CD4-positive, alpha-beta T cell treated with Interleukin-15 for 1 hour (primary cell): ENCODE measurements around the gene STK31.
"Not testable (repeated sequence)": the region's sequence is repeated elsewhere in the genome, so short reads cannot be mapped to it uniquely, and the experiment has no call there.

Experiments
- DNase-seq: peaks from one replicate; pipeline ENCODE4 v3.0.0-alpha.2; 2020

The STK31 gene

GRCh38 chr7:23804707-23805106 lies 94.7 kb downstream of the STK31 start:
- DNase-seq = no peak

- no peak for DNase-seq
Observed at GRCh38 chr7:23808421-23808820, 98.4 kb downstream of the STK31 start.

GRCh38 chr7:23810099-23810498 lies 100.1 kb downstream of the STK31 start:
- DNase-seq = no peak

- DNase-seq = no peak
Observed at GRCh38 chr7:23811540-23811939, 101.5 kb downstream of the STK31 start.

GRCh38 chr7:23828125-23828524 lies 118.1 kb downstream of the STK31 start:
- not testable (repeated sequence) for DNase-seq

- DNase-seq = not testable (repeated sequence)
Observed at GRCh38 chr7:23832733-23833132, 122.7 kb downstream of the STK31 start.

- no peak for DNase-seq
Observed at GRCh38 chr7:23833405-23833804, 123.4 kb downstream of the STK31 start.

GRCh38 chr7:23844837-23845236 lies 134.8 kb downstream of the STK31 start:
- not testable (repeated sequence) for DNase-seq

- no peak for DNase-seq
Observed at GRCh38 chr7:23852135-23852534, 142.1 kb downstream of the STK31 start.

- no peak for DNase-seq
Observed at GRCh38 chr7:23852988-23853387, 143.0 kb downstream of the STK31 start.

- no peak for DNase-seq
Observed at GRCh38 chr7:23863209-23863787, 153.3 kb downstream of the STK31 start.

- no peak for DNase-seq
Observed at GRCh38 chr7:23864973-23865372, 155.0 kb downstream of the STK31 start.

- no peak for DNase-seq
Observed at GRCh38 chr7:23873306-23873705, 163.3 kb downstream of the STK31 start.

GRCh38 chr7:23876526-23876925 lies 166.5 kb downstream of the STK31 start:
- not testable (repeated sequence) for DNase-seq
